HEK293 (cell line): ENCODE data around the gene GAL.

Source experiments
- ATF2 ChIP-seq: fragments of 450-650 bp; formaldehyde crosslinking; IDR thresholded peaks from 2 replicates; pipeline ENCODE4 v1.5.1; 2016; ENCODE audit warnings: missing biosample characterization, missing genetic modification characterization, low read depth
- EGR2 ChIP-seq: fragments of 450-650 bp; formaldehyde crosslinking; IDR thresholded peaks from 2 replicates; pipeline ENCODE4 v1.5.1; 2016; ENCODE audit warnings: low read depth, missing biosample characterization, missing genetic modification characterization
- KLF17 ChIP-seq: fragments of 450-650 bp; formaldehyde crosslinking; IDR thresholded peaks from 2 replicates; pipeline ENCODE4 v1.5.1; 2016; ENCODE audit warnings: missing biosample characterization, missing genetic modification characterization
- KLF9 ChIP-seq: fragments of 450-650 bp; formaldehyde crosslinking; IDR thresholded peaks from 2 replicates; pipeline ENCODE4 v1.5.1; 2016; ENCODE audit warnings: missing biosample characterization, missing genetic modification characterization, low read depth
- PRDM2 ChIP-seq: fragments of 450-650 bp; formaldehyde crosslinking; IDR thresholded peaks from 2 replicates; pipeline ENCODE4 v1.5.1; 2016; ENCODE audit warnings: missing biosample characterization, missing genetic modification characterization, borderline replicate concordance
- PRDM6 ChIP-seq: fragments of 450-650 bp; formaldehyde crosslinking; IDR thresholded peaks from 2 replicates; pipeline ENCODE4 v1.5.1; 2017; ENCODE audit warnings: missing biosample characterization, missing genetic modification characterization
- SCRT2 ChIP-seq: fragments of 450-650 bp; formaldehyde crosslinking; IDR thresholded peaks from 2 replicates; pipeline ENCODE4 v1.5.1; 2016; ENCODE audit warnings: missing biosample characterization, missing genetic modification characterization
- ZBTB17 ChIP-seq: fragments of 450-650 bp; formaldehyde crosslinking; IDR thresholded peaks from 2 replicates; pipeline ENCODE4 v1.5.1; 2016; ENCODE audit warnings: missing biosample characterization, missing genetic modification characterization
- ZBTB7A ChIP-seq: fragments of 450-650 bp; formaldehyde crosslinking; IDR thresholded peaks from 2 replicates; pipeline ENCODE4 v1.5.1; 2016; ENCODE audit warnings: low read depth, missing biosample characterization, missing genetic modification characterization
- ZIC2 ChIP-seq: fragments of 450-650 bp; formaldehyde crosslinking; IDR thresholded peaks from 2 replicates; pipeline ENCODE4 v1.5.1; 2016; ENCODE audit warnings: missing biosample characterization, missing genetic modification characterization
- ZNF140 ChIP-seq: fragments of 450-650 bp; formaldehyde crosslinking; IDR thresholded peaks from 2 replicates; pipeline ENCODE4 v1.5.1; 2016; ENCODE audit warnings: missing biosample characterization, missing genetic modification characterization
- ZNF202 ChIP-seq: fragments of 450-650 bp; formaldehyde crosslinking; IDR thresholded peaks from 2 replicates; pipeline ENCODE4 v1.5.1; 2016; ENCODE audit warnings: missing biosample characterization, missing genetic modification characterization, borderline replicate concordance
- ZNF350 ChIP-seq: fragments of 450-650 bp; formaldehyde crosslinking; IDR thresholded peaks from 2 replicates; pipeline ENCODE4 v1.5.0; 2017; ENCODE audit warnings: missing biosample characterization, mild to moderate bottlenecking, missing genetic modification characterization
- ZNF391 ChIP-seq: fragments of 450-650 bp; formaldehyde crosslinking; IDR thresholded peaks from 2 replicates; pipeline ENCODE4 v1.5.1; 2016; ENCODE audit warnings: low read depth, missing biosample characterization, missing genetic modification characterization, borderline replicate concordance
- ZNF560 ChIP-seq: fragments of 450-650 bp; formaldehyde crosslinking; IDR thresholded peaks from 2 replicates; pipeline ENCODE4 v1.5.1; 2017; ENCODE audit warnings: missing biosample characterization, missing genetic modification characterization, borderline replicate concordance
- ZNF626 ChIP-seq: fragments of 450-650 bp; sonication (Bioruptor Pico); formaldehyde crosslinking; IDR thresholded peaks from 2 replicates; pipeline ENCODE4 v1.5.1; 2018; ENCODE audit warnings: missing biosample characterization, missing genetic modification characterization, inconsistent platforms
- ZNF677 ChIP-seq: fragments of 450-650 bp; IDR thresholded peaks from 2 replicates; pipeline ENCODE4 v1.5.0; 2018; ENCODE audit warnings: missing biosample characterization, mild to moderate bottlenecking, missing genetic modification characterization, moderate library complexity
- ZNF707 ChIP-seq: fragments of 450-650 bp; formaldehyde crosslinking; IDR thresholded peaks from 2 replicates; pipeline ENCODE4 v1.5.1; 2016; ENCODE audit warnings: missing biosample characterization, missing genetic modification characterization
- ZNF76 ChIP-seq: fragments of 450-650 bp; formaldehyde crosslinking; IDR thresholded peaks from 2 replicates; pipeline ENCODE4; 2016; ENCODE audit warnings: low read depth, missing biosample characterization, missing genetic modification characterization, borderline replicate concordance
- ZNF791 ChIP-seq: fragments of 450-650 bp; formaldehyde crosslinking; IDR thresholded peaks from 2 replicates; pipeline ENCODE4 v1.5.1; 2016; ENCODE audit warnings: missing biosample characterization, missing genetic modification characterization
- ZSCAN30 ChIP-seq: fragments of 450-650 bp; IDR thresholded peaks from 2 replicates; pipeline ENCODE4 v1.5.1; 2018; ENCODE audit warnings: missing biosample characterization, mild to moderate bottlenecking, missing genetic modification characterization, moderate library complexity
- TF ChIP-seq, protein P1 (sequence below): fragments of 450-650 bp; formaldehyde crosslinking; IDR thresholded peaks from 2 replicates; pipeline ENCODE4 v1.5.1; 2016; ENCODE audit warnings: missing biosample characterization, missing genetic modification characterization
- TF ChIP-seq, protein P2 (sequence below): fragments of 450-650 bp; formaldehyde crosslinking; optimal IDR thresholded peaks from 2 replicates; pipeline ENCODE3; 2016; ENCODE audit warnings: missing biosample characterization, mild to moderate bottlenecking, missing genetic modification characterization
- TF ChIP-seq, protein P3 (sequence below): fragments of 450-650 bp; formaldehyde crosslinking; IDR thresholded peaks from 2 replicates; pipeline ENCODE4 v1.5.1; 2017; ENCODE audit warnings: missing biosample characterization, mild to moderate bottlenecking, missing genetic modification characterization, moderate library complexity

Gene GAL

DNA sequence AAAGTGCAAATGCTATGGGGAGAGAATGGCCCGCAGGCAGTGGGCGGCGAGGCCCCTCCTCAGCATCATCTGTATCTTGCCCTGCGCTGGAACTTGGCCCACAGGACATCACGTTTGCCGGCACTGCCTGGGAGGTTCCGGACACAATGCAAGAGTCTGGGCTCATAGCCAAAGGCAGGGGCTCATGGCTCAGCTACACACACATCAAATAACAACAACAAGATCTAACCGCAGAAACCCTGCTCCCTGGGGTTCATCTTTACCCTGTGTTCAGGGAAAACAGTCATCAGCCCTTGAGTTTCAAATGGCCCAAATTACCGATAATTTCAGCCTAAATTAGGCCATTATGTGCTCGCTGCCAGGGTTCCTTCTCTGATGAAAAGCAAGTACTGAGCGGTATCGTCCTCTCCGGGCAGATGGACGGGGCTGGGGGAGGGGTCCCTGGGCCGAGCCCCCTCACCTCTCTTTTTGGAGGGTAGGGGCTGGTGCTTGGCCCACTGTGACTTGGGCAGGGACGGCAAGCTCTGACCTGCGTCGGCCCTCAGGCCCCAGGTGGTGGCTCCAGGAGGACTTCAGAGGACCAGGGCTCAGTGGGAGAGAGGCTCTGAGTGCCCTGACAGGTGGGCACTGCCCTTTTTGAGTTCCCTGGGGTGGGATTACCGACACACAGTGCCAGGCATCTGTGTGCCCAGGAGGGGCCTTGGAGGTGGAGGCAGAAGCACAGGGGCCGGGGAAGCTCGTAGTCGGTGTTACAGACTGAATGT lies 25.0 kb upstream of the GAL start (continued):
- TF ChIP-seq KLF17 (tag by site-specific recombination): peak; percentile 39; the same call in 1 of the 2 replicates
- no peak for TF ChIP-seq ZNF791 (tag by site-specific recombination)
- TF ChIP-seq ZBTB7A (tag by site-specific recombination): no peak
- TF ChIP-seq ZSCAN30 (tag by site-specific recombination): no peak
- no peak for TF ChIP-seq ATF2 (tag by site-specific recombination)
- TF ChIP-seq EGR2 (tag by site-specific recombination): no peak
- TF ChIP-seq ZNF707: no peak
- peak; percentile 79 for TF ChIP-seq ZIC2
- TF ChIP-seq ZNF626 (tag by site-specific recombination): no peak
- TF ChIP-seq, protein P1, sequence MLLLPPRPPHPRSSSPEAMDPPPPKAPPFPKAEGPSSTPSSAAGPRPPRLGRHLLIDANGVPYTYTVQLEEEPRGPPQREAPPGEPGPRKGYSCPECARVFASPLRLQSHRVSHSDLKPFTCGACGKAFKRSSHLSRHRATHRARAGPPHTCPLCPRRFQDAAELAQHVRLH (tag by site-specific recombination): peak; percentile 83
- TF ChIP-seq, protein P2, sequence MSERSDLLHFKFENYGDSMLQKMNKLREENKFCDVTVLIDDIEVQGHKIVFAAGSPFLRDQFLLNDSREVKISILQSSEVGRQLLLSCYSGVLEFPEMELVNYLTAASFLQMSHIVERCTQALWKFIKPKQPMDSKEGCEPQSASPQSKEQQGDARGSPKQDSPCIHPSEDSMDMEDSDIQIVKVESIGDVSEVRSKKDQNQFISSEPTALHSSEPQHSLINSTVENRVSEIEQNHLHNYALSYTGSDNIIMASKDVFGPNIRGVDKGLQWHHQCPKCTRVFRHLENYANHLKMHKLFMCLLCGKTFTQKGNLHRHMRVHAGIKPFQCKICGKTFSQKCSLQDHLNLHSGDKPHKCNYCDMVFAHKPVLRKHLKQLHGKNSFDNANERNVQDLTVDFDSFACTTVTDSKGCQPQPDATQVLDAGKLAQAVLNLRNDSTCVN (tag by site-specific recombination): no peak
- no peak for TF ChIP-seq KLF9 (tag by site-specific recombination)
- peak; percentile 34; the same call in 1 of the 2 replicates for TF ChIP-seq ZNF391 (tag by site-specific recombination)
- peak; percentile 77 for TF ChIP-seq ZBTB17 (tag by site-specific recombination)
- TF ChIP-seq PRDM6 (tag by site-specific recombination): peak; percentile 66
- TF ChIP-seq PRDM2: no peak
- TF ChIP-seq ZNF677 (tag by site-specific recombination): no peak
- TF ChIP-seq, protein P3, sequence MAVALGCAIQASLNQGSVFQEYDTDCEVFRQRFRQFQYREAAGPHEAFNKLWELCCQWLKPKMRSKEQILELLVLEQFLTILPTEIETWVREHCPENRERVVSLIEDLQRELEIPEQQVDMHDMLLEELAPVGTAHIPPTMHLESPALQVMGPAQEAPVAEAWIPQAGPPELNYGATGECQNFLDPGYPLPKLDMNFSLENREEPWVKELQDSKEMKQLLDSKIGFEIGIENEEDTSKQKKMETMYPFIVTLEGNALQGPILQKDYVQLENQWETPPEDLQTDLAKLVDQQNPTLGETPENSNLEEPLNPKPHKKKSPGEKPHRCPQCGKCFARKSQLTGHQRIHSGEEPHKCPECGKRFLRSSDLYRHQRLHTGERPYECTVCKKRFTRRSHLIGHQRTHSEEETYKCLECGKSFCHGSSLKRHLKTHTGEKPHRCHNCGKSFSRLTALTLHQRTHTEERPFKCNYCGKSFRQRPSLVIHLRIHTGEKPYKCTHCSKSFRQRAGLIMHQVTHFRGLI (tag by site-specific recombination): no peak
- TF ChIP-seq ZNF350 (tag by site-specific recombination): no peak
- TF ChIP-seq ZNF202 (tag by site-specific recombination): no peak
- TF ChIP-seq ZNF140 (tag by site-specific recombination): no peak
- TF ChIP-seq SCRT2: no peak
- TF ChIP-seq ZNF76 (tag by site-specific recombination): no peak
- TF ChIP-seq ZNF560: no peak
